ENCODE data around the gene NYAP1.
A peak's percentile ranks its signal among the peaks of the same experiment; 100 is the strongest.

NYAP1 gene

DNA sequence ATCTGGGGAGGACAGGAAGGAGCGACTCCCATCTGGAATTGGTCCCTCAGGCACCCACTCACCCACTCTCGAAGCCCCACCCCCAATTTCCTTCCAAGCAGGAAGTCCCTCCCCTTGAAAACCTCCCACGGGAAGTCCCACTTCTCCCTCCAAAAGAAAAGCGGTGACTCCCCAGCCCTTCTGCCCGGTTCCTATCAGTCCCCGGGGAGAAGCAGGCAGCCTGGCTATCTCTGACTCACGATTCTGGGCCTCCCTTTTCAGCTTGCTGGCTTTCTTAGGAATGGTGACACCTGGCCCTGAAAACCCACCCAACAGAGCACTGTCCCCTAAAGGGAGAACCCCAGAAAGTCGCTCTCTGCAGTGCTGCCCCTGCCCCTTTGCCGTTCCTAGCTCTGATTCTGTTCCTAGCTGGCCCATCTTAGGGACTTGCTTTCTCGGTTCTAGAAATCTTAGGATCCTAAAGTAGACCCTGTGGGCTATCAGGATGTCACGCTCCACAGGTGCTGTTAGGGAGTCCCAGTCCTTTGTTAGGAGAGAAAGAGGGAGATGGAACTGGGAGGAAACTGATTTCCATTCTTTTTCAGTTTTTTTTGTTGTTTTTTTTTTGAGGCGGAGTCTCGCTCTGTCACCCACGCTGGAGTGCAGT lies 10.8 kb upstream of the NYAP1 start:
- TF ChIP-seq, protein P1, sequence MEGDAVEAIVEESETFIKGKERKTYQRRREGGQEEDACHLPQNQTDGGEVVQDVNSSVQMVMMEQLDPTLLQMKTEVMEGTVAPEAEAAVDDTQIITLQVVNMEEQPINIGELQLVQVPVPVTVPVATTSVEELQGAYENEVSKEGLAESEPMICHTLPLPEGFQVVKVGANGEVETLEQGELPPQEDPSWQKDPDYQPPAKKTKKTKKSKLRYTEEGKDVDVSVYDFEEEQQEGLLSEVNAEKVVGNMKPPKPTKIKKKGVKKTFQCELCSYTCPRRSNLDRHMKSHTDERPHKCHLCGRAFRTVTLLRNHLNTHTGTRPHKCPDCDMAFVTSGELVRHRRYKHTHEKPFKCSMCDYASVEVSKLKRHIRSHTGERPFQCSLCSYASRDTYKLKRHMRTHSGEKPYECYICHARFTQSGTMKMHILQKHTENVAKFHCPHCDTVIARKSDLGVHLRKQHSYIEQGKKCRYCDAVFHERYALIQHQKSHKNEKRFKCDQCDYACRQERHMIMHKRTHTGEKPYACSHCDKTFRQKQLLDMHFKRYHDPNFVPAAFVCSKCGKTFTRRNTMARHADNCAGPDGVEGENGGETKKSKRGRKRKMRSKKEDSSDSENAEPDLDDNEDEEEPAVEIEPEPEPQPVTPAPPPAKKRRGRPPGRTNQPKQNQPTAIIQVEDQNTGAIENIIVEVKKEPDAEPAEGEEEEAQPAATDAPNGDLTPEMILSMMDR (conservative IDR thresholded peaks at IDR 0.05; ENCODE audit: low read depth, low read length) = no peak
- no peak overlapping the region for H3K4me3 ChIP-seq (ENCODE audit: low read length)
- no peak for DNase-seq (ENCODE audit: low read depth)

DNA sequence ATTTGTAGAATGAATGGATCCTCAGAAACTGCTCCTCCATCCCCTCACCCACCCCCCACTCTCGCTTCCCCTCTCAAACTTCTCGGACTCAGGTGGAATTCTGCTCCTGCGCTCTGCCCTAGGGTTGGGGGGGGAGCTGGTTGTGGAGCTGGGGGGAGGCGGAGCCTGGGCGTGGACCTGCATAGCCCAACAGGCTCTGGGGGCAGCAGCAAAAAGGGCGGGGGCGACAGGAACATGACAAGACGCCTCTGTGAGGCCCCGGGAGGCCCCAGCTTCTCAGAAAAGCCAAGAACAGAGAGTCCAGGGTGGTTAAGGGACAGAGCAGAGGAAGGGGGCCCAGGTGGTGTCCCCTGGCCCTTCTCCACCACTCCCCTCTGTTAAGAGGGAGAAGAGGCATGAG lies 8.2 kb upstream of the NYAP1 start:
- TF ChIP-seq, protein P1 (conservative IDR thresholded peaks at IDR 0.05; ENCODE audit: low read depth, low read length) = no peak
- DNase-seq (ENCODE audit: low read depth) = no peak
- H3K4me3 ChIP-seq (ENCODE audit: low read length) = no peak overlapping the region

DNA sequence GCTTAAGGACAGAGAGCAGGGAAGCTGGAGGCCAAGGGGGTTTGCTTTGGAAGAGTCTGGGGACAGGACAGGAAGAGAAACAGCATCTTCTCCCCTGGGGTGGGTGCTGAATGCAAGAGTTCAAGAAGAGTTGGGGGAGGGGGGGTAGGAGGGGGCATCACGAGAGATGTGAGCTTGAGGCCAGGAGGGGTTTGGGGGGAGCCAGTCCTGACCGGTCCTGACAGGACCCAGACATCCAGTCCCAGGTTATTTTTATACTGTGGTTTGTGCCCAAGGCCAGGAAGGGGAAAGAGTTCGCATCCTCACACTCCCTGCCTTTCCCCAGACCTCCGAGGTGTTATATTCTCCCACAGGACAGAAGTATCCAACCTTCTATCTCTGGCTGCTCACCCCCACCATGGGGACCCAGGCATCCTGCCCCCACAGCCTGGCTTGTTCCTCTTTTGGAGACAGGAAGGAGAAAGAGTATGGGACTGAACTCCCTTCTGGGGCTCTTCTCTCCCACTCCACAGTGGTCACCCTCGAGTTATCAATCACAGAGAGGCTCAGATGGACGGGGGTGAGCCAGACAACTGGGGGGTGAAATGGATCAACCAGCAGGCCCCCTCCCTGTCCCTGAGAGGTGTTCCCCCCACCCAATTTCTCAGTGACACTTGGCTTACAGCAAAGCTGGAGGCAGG lies 7.5 kb upstream of the NYAP1 start:
- TF ChIP-seq, protein P1 (conservative IDR thresholded peaks at IDR 0.05; ENCODE audit: low read depth, low read length) = no peak
- no peak for DNase-seq (ENCODE audit: low read depth)
- H3K4me3 ChIP-seq (ENCODE audit: low read length) = peak overlapping the region; percentile 4

DNA sequence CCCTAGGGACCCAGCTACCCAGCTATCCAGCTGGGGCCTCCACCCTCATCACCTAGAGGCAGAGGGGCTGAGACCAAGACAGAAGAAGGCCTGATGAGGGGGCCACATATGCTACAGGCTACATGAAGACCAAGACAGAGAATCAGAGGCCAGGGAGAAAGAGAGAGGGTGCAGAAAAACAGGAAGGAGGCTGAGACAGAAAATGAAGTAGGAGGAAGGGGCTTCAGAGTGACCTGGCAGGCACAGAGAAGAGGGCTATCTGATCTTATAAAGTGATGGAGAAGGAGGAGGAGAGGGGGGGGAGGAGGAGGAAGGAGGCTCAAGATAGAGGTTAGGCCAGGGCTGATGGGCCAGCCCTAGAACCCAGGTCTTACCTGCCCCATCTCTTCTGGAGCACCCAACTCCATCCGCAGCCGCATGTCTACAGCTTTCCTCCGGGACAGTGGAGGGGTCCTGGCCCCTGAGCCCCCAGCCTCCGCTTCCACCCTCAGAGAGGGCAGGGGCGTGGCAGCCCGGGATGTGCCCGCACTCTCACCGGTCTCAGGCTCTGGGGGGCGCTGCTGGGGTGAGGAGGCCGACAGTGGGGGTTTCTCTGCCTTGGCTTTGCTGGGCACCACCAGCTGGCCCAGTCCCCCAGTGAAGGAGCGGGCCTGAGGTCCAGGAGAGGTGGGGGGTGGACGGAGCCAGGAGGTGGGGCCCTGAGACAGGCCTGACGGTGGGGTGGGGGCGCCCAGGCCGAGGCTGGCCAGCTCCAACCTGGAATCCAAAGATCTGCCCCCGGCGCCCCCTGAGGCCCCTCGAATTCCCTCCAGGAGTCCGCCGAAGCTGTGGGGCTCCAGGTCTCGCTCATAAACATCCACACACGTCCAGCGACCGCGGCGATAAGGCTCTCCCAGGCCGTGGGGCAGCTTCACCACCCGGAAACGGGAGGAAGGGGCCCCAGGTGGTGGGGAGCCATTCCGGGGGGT lies 6.5 kb upstream of the NYAP1 start:
- peak overlapping the region; percentile 91 for H3K4me3 ChIP-seq (ENCODE audit: low read length)
- no peak for DNase-seq (ENCODE audit: low read depth)
- TF ChIP-seq, protein P1 (conservative IDR thresholded peaks at IDR 0.05; ENCODE audit: low read depth, low read length) = peak; percentile 57

DNA sequence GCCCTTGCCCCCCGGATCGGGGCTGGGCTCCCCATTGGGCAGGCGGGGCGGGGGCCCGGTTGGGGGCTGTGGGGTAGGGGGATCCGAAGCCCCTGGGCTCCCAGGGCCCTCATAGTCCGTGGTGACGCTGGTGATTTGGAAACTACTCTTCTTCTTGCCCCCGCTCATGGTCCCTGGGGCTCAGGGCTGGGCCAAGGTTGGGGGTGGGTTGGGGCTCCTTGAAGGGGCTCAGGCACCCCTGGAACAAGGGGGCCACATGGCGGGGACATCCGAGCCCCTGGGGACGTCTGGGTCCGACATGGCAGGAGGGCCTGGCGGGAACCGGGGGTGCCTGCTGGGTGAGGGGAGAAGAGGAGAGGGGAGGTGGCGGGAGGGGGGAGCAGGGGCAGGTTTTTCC lies 5.9 kb upstream of the NYAP1 start:
- peak overlapping the region; percentile 91 for H3K4me3 ChIP-seq (ENCODE audit: low read length)
- TF ChIP-seq, protein P1 (conservative IDR thresholded peaks at IDR 0.05; ENCODE audit: low read depth, low read length) = no peak
- DNase-seq (ENCODE audit: low read depth) = no peak

DNA sequence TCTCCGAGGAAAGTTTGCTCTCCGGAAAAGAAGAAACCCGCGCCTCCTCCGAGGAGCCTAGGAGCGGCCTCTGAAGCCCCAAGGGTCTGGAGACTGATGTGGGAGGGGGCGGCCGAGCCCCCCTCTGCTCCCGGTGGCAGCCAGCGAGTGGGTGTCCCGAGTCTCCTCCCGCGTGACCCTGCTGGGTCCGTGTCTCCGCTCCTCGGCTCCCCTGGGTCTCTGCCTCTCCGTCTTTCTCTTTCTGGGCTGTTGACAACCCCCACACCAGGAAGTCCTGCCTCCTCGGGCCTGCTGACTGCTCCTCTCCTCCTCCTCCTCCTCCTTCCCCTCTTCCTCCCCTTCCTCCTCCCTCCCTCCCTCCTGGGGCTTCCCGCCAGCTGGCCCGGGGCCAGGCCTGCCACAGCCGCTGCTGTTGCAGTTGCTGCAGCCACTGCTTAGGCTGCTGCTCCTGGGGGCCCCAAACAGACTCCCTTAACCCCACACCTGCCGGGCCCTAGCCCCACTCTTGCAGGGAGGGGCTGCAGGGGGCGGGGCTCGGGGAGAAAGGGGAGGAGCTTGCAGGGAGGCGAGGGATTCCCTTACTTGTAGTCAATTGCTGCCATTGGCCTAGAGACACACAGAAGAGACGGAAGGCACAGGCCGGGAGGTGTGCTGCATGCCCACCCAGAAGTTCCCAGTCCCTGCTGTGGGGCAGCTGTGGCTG lies 4.6 kb upstream of the NYAP1 start, which contains the start of gene TSC22D4:
Gene TSC22D4 (minus strand): TSS at position 257 of the 703 bp plus-strand sequence. CDS start 1,176 bp downstream, outside the sequence.
- peak within 1 kb of the TSS; percentile 91 for H3K4me3 ChIP-seq (ENCODE audit: low read length)
- peak; percentile 82 for DNase-seq (ENCODE audit: low read depth)
- TF ChIP-seq, protein P1 (conservative IDR thresholded peaks at IDR 0.05; ENCODE audit: low read depth, low read length) = no peak
